Hypothalamus (tissue), 51 donors: ENCODE results near the gene NHSL1.

ENCODE experiments used
- DNase-seq, 51 donors: peaks; one replicate each; lab custom pipeline; 2025; lab: John Stamatoyannopoulos, UW

The NHSL1 gene

DNA sequence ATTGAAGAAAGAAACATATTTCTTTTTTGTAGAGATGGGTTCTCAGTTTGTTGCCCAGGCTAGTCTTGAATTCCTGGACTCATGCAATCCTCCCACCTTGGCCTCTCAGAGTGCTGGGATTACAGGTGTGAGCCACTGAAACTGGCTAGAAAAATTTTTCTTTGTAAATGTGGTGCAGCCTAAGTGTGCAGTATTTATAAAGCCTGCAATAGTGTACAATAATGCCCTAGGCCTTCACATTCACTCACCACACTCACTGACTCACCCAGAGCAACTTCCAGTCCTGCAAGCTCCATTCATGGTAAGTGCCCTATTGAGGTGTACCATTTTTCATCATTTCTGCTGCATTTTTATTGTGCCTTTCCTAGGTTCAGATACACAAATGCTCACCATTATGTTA is 31.4 kb downstream of the NHSL1 start:
- DNase-seq: no peak

DNA sequence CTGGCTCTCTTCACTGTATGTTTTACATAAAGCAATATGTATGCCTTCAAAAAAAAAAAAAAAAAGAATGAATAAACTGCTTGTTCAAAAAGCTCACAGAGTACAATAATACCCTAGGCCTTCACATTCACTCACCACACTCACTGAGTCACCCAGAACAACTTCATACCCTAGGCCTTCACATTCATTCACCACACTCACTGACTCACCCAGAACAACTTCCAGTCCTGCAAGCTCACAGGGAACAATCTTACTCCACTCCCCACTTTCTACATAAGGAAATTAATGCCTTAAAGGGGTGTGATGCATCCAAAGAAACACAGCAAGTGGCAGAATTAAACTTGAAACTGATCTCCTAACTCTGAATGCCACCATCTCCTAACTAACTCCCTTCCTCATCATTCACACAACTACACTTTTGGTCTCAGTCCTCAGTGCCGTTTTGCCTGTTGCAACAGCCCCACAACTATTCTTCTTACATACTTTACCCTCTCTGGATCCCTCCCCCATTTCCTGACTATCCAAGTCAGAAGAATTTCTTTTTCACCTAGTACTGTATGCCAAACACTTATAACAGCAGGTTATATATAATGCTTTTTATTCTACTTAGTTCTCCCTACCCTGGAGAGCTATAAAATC is 34.2 kb downstream of the NHSL1 start:
- no peak for DNase-seq

DNA sequence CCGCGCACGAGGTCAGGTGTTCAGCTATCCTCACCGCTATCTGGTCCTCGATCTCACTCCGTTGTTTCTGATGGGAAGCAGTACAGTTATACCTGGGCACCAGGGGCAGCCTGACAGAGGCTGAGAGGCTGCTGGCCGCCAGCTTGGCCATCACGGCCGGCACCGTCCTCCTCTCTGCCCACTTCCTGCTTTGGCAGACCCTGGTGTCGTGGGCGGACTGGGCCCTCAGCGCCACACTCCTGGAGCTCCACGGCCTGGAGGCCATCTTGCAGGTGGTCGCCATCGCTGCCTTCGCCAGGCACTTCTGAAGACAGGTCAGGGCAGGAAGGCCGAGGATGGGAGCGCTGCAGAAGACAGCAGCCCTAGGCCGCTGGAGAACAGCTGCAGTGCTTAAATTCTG is 35.2 kb downstream of the NHSL1 start:
- DNase-seq: no peak

DNA sequence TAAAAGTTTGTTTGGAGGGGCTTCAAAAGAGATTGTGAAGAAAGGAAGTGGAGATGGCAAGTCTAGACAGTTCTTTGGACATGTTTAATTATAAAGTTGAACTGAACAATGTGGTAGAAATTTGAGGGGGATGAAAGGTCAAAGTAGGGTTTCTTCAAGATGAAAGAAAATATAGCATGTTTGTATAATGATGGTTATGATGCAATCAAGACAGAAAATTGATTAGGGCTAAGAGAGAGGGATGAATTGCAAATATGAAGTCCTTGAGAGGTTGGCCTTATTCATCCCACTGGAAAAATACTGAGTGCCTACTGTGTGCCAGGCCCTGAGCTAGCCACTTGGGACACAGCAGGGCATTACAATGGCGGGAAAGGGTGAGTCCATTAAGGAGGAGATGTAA is 37.6 kb downstream of the NHSL1 start:
- no peak for DNase-seq

DNA sequence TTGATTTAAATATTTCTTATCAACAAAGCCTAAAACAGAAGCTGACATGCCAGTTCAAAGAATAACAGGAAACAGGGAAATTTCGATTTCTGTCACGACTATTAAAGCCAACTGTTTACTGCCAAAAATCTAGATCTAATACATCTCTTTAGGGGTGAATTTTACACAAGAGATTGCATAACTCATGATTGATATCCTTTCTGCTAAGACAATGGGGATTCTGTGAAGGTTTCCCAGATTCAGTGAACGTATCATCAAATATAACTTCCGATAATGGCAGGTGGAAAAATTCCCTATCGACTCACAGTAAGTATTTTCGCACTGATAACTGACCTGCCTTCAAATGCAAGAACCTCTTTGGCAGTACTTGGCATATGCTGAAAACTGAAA is 42.9 kb downstream of the NHSL1 start:
- no peak for DNase-seq

DNA sequence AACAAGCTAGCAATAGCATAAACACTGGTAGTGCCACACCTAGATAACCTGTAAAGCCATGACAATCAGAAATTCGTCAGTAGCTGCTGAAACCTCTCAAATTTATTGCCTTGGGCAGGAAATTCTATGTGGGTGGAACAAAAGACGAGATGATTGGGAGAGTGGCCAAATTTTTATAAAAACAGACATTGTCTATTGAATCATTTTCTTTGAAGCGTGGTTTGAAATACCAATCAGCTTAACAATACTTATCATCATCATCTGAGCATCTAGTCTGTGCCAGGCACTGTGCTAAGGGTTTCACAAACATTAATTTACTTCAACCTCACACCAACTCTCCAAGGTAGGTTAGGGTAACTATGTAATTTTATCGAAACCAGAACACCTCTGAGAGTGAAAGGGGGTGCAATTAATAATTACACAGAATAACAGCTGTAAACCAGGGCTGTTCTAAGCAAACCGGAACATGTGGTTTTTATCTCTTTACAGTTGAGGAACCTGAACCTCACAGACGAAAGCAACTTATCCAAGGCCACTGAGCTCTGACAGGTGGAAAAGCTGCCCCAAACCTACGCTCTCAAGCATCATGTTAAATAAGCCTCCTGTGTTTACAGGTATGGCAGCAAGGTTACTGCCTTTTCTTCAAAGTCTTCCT is 43.4 kb downstream of the NHSL1 start:
- DNase-seq: no peak

DNA sequence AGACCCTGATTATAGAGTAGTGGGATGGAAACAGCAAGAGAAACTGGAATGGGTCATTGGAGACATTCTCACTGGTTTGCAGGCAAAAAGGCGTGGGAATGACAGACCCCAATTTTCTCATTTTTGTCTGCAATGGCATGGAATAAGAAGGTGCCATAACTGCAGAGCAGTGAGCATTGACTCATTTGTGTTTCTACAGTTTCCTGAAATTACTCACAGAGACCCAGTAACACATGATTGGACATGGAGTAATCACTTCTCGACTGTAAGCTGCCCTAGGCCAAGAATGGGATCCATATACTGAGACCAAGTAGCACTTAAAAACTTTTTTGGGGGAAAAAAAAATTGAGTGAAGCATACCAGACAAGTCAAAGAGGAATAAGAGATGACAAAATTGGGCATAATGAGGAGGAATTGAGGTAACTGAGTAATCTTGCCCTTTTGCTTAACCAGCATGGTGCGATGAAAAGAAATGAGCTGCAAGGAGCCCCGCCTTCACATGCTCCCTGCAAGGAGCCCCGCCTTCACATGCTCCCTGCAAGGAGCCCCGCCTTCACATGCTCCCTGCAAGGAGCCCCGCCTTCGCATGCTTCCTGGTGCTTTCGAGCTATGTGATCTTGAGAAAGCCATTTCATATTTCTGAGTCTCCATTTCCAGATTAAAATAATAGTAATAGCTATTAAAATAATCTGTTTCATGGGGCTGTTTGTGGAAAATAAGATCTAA is 44.1 kb downstream of the NHSL1 start:
- DNase-seq: no peak

DNA sequence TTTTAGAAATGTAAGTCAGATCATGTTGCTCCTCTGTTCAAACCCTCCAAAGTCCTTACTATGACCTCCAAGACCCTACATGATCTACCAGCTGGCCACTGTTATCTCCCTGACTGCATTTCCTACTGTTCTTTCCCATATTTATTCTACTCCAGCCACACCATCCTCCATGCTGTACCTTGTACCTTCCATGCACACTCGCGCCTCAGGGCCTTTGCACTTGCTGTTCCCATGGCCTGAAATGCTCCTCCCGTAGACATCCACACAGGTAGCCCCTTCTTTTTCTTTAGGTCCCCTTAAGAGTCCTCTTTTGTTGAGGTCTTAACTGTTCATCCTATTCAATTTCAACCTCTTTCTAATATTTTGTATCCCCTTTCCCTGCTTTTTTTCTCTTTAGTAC is 48.3 kb downstream of the NHSL1 start:
- DNase-seq: no peak

DNA sequence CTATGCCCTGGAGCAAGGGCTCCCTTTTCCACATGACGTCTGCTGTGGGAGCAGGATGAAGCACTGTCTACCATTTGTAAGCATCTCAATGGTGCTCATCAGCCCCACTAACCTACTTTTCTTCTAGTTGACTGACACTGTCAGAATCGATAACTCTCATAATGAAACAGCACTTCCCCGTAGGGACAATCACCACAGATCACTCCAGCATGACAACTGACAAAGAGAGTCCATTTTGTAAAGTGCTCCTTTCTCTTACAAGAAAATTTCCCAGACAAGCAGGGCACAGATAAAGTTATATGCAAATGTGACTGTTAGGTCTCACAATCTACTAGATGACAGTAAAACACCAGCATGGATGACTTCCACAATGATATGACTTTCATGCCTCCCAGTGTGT is 48.8 kb downstream of the NHSL1 start:
- DNase-seq: no peak

DNA sequence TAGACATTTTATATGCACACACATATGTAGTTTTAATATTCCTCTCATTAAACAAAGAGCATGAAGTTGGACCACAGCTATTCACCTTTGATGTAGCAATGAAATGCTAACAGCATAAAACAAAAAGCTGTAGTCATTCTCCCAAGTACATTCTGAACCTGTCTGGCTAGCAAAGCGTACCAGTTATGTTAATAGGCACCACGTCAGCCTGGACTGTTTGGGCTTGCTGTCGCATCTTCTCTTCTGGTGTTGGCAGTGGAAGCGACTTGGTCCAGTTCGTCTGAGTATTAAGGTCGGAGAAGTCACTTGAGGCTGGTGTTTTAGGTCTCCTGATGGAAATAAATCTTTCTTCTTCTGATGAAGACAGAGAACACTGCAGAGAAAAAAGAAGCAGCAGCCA is 52.5 kb downstream of the NHSL1 start:
- DNase-seq: peak in 10 of 51 donors; percentile 1 to 32 (median 12)

DNA sequence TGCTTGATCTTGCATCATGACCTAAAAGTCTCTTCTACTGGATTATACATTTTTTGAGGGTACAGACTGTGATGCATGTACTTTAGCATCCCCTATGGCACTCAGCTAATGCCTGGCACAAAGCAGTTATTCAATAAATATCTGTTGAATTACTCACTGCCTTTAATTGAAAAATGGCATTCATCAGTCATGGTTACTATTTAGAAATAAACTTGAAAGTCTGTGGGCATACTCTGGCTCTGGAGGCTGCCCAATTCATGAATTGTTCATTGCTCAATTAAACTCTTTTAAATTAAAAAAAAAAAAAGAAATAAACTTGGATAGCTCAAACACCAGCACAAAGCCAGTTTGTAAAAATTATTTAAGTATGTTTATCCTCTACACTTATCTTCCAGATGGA is 55.3 kb downstream of the NHSL1 start:
- no peak for DNase-seq

DNA sequence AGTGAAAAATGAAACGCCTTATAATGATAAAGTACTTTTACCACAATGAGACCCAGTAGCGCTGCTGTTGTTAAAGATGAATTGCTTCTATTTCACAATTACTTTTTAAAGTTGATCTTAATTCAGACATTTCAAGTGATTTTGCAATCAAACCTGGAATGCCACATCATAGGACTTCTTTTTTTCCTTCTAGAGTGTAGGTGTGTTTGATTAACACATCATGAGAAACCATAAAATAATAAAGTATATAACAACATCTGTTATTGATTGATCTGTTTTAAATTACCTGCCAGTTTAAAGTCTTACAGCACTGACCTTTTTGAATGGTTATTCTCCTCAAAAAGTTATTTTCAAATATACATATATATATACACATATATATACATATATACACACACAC is 56.6 kb downstream of the NHSL1 start:
- DNase-seq: no peak

DNA sequence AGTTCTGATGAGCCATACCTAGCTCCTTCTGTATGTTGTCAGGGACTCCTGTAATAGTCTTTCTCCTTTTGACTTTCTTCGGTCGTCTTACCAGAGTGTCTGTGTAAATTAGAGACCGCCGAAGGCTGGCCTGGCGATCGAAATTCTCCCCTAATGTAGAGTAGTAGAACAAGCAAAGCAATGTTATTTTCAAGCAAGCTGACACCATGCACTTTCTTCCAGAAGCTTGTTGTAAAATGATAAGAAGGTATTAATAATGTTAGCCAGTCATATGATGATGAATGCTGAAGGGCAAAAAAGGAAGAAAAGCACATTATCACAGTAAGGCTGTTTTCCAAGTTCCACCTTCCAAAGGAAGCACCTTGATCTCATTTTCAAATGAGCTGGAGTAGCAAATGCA is 57.3 kb downstream of the NHSL1 start:
- no peak for DNase-seq

DNA sequence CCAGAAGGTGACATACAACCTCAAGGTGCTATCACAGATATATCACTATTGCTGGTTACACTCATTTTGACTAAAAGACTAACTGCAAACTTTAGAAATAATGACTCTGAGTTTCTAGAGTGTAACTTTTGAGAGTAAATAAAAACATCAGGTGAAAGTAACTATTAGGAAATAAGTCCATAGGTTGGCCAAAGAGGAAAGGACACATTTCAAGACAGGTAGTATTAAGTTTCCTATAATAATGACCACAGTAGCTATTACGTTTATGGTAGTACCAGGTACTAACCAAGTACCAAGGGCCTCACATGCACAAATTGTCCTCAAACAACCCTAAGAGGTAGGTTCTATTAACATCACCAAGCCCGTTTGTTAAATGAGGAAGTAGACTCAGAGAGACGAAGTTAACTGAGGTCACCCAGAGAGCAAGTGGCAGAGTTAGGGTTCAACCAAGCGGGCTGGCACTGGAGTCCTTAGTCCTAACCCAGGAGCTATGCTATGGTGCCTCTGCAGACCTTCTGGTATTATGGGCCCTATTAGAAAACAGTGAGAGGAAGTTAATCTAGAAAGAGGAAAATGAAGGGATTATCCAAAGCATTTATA is 58.4 kb downstream of the NHSL1 start:
- DNase-seq: no peak

DNA sequence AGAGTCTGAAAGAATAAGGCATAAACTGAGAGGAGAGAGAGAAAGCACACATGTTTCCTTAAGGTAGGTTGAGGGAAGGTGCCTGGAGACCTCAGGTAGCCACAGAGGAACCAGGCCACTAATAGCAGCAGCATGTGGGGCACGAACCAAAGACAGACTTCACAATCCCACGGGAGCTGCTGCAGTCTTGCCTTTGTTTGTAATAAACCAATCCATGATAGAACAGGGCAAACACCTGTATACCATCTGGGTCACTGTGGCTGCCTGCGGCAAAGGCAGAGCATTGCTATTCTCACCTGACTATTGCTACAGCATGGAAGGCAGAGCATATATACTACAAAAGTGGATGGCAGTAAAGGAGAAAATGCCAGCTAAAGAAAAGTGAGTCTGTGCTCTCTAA is 59.0 kb downstream of the NHSL1 start:
- no peak for DNase-seq

DNA sequence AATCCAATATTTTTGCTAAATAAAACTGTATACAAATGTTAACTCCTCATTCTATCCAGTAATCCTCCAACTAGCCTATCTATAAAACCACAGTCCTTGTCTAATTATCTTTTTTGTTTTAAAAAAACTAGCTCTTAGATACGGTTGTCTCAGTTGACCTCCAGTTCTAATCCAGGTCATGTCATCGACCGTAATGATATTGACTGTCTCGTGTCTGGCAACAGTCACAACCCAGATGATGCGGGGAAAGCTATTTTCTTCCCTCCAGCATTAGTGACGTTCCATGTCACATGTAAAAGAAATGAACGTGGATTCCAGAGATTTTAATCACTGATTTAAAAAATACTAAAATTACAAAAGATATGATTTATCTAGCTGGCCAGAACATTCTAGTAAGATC is 59.7 kb downstream of the NHSL1 start:
- DNase-seq: no peak

DNA sequence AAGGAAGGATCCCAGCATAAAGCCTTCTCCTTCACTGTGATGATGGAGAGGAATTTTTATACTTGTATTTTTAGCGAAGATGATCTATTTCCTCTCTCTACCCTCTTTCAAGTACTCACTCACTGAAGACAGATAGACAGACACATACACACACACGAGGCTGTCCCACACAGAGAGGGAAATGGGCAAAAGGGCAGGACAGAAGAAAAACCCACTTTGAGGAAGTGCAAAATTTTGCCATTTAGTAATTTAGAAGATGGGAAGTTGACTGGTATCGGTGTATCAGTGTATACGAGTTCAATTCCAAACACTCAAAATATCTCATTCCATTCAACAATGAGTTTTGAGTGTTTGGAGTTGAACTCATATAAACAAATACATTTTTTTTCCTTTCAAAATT is 64.4 kb downstream of the NHSL1 start:
- DNase-seq: no peak

DNA sequence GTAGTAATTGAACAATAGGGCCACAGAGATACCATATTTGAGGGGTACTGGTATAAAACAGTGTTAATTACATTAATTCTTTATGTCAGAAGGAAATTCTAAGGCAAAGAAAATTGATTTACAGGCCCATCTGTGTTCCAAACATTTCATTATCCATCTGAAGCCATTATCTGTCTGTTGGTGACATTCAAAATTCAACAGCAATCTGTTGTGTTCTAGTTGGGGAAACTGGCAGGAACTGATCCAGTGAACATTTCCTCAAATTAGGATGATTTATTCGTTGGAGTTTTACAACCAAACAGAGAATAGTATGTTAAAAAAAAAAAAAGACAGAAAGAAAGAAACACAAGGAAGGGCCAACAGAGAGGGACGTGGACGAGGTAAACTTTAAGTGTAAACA is 65.2 kb downstream of the NHSL1 start:
- no peak for DNase-seq

DNA sequence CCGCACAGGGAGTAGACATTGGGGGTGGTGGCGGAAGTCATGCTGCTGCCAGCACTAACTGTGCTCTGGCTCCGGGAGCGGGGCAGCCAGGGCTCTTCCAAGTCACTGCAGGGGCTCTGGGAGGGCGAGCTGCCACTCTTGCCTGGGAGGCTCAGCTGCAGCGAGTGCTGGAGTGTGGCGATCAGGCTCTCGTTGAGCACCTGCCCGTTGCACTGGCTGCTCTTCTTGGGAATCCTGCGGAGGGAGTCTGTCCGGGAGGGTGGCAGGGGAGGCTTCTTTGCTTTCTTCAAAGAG is 67.3 kb downstream of the NHSL1 start:
- DNase-seq: peak in 10 of 51 donors; percentile 4 to 33 (median 16)

DNA sequence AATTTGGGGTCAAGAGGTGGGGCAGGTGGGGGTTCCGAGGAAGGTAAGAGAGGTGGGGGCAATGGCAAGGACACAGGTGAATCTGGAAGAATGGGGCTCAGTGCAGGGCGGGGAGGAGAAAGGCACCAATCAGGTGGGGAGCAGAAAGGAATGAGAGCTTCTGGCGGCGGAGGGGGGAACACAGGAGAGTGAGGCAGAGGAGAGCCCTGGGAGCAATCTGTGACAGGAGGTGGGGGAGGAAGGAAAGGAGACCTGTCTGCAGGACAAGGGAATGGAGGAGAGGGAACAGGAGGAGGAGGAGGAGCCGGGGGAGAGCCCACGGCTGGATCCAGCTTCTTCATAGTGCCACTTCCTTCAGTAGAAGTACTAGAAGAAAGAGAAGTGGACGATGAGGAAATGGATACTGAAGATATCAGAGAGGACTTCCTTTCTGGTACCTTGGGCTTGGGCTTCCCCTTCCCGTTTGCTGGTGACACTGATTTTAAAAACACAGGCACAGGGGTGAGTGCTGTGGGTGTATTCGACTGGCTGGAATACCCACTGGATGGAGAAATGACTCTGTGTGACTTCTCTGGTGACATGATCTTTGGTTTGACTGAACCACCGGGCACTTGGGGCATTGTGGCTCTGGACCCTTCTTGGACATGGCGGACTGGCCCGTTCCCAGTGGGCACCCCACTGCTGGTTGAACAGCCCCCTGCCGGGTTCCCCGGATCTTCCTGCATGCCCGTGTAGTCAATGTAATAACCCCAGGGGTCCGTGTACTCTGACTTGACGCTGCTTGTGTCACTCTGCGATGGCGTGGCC is 67.8 kb downstream of the NHSL1 start:
- peak in 4 of 51 donors; percentile 9 to 27 (median 20) for DNase-seq
